GM19193 (cell line): ENCODE data around the gene ANKRD10.

Experiments used
- POLR2A ChIP-seq: IDR thresholded peaks from 4 replicates; pipeline ENCODE4 v1.6.1; 2011; ENCODE audit not compliant: insufficient read depth, insufficient read length; ENCODE audit errors: extremely low read depth

Gene ANKRD10

GRCh38 chr13:110945928-110946570 is 31.2 kb upstream of the ANKRD10 start:
- no peak for TF ChIP-seq POLR2A

DNA sequence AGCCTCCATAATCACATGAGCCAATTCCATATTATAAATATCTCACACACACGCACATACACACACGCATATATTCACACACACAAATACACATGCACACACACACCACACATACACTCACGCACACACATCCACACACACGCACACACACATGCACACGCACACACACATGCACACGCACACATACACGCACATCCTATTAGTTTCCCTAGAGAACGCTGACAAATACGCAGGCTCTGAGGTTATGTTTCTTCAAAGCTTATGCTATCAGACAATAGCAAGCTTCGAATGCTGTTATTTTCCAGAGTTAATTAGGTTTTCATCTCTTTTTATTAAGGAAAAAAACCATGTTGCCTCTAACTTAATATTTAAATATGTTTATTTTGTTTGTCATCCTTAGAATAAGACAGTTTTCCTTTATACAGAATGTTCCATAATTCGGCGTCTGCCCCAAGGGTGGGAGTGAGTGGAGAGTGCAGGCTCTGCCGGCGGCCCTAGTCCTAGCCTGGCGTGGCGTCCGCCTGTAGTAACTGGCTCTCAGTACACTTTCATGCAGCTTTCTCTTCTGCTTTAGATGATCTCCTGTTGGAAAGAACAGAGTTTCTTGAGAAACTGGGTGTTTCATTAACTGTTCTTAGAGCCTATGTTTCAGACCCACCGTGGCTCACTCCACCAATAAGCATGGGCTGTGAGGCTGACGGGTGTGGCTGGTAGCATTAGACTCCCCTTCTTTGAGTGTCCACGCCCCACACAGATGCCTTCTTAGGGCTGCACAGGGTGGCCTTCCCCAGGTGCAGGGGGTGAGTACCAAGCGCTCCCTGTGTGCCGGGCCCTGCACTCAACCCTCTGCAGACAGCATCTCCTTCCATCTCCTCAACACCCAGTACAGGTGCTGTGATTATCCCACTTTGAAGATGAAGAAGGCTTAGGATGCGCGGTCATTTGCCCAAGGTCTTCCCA is 30.4 kb upstream of the ANKRD10 start:
- no peak for TF ChIP-seq POLR2A

DNA sequence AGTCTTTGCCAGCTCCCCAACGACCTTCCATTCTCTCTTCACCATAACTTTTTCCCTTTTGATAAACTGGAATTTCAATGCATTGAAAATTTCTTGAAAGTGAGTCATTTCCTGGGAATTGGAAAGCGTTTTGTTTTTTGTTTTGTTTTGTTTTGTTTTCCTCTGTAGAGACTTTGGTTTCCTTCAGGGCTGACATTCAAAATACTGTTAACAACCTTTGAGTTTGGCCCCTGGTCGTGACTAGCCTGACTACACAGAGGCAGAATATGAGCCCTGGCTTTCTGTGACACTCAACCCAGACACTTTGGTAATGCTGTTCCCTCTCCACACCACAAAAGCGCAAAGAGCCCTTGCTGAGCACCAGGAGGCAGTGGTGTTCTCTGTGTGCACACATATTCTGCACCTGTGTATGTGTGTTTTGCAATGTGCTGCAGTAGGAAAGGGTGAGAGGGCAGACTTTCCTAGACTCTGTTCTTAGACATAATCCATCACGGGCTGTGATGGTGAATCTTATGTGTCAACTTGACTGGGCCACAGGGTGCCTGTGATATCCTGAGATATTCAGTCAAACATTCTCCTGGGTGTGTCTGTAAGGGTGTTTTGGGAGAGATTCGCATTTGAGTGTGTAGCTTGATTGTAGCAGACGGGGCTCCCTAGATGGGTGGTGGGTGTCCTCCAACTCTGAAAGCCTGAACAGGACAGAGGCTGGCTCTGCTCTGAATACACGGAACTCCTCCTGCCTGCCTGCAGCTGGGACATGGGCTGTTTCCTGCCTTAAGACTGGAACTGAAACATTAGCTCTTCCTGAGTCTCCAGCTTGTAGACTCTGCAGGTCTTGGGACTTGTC is 29.5 kb upstream of the ANKRD10 start:
- TF ChIP-seq POLR2A, result no peak

GRCh38 chr13:110942248-110942981 is 27.5 kb upstream of the ANKRD10 start:
- no peak for TF ChIP-seq POLR2A

DNA sequence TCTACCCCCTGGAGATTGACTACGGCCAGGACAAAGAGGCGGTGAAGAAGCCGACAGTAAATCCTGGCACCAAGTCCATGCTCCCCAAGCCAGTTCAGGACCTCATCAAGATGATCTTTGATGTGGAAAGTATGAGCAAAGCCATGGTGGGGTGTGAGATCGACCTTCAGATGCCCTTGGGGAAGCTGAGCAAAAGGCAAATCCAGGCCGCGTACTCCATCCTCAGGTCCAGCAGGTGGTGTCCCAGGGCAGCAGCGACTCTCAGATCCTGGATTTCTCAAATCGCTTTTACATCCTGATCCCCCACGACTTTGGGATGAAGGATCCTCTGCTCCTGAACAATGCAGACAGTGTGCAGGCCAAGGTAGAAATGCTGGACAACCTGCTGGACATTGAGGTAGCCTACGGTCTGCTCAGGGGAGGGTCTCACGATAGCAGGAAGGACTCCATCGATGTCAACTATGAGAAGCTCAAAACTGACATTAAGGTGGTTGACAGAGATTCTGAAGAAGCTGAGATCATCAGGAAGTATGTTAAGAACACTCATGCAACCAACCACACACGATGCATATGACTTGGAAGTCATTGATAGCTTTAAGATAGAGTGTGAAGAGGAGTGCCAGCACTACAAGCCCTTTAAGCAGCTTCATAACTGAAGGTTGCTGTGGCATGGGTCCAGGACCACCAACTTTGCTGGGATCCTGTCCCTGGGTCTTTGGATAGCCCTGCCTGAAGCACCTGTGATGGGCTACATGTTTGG is 24.0 kb upstream of the ANKRD10 start:
- no peak for TF ChIP-seq POLR2A

DNA sequence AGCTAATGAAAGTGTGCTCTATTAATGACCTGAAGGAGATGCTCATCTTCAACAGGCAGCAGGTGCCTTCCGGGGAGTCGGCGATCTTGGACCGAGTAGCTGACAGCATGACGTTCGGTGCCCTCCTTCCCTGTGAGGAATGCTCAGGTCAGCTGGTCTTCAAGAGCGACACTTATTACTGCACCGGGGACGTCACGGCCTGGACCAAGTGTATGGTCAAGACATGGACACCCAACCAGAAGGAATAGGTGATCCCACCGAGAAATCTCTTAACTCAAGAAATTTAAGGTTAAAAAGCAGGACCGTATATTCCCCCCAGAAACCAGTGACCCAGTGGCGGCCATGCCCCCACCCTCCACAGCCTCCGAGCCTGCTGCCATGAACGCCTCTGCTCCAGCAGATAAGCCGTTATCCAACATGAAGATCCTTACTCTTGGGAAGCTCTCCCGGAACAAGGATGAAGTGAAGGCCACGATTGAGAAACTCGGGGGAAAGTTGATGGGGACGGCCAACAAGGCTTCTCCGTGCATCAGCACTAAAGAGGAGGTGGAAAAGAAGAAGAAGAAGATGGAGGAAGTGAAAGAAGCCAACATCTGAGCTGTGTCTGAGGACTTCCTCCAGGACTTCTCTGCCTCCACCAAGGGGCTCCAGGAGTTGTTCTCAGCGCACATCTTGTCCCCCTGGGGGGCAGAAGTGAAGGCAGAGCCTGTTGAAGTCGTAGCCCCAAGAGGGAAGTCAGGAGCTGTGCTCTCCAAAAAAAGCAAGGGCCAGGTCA is 22.8 kb upstream of the ANKRD10 start:
- no peak for TF ChIP-seq POLR2A

GRCh38 chr13:110936519-110936918 is 21.6 kb upstream of the ANKRD10 start:
- no peak for TF ChIP-seq POLR2A

DNA sequence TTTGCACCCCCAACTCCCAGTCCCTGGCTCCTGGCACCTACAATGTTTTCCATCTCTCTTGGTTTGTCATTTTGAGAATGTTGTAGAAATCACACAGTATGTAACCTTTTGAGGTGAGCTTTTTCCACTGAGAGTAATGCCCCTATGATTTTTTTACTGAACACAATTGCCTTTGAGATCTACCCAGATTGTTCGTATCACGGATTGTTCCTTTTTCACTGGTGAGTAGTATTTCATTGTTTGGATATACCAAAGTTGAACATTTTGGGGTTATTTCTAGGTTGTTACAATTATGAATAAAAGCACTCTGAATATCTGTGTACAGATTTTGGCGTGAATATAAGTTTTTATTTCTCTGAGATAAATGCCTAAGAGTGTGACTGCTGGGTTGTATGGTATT is 17.7 kb upstream of the ANKRD10 start:
- TF ChIP-seq POLR2A, result no peak

GRCh38 chr13:110929104-110929777 is 14.4 kb upstream of the ANKRD10 start:
- no peak for TF ChIP-seq POLR2A

DNA sequence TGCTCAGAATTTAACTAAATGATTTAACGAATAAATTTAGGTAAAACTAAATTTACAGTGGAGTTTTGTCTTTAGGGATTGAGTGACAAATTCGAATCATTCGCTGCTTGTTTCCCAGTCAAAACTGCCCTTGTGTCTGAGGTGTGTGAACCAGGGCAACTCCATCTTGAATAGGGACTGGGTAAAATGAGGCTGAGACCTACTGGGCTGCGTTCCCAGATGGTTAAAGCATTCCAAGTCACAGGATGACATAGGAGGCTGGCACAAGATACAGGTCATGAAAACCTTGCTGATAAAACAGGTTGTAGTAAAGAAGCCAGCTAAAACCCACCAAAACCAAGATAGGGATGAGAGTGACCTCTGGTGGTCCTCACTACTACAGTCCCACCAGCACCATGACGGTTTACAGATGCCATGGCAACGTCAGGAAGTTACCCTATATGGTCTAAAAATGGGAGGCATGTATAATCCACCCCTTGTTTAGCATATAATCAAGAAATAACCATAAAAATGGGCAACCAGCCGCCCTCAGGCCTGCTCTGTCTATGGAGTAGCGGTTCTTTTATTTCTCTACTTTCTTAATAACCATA is 10.2 kb upstream of the ANKRD10 start:
- no peak for TF ChIP-seq POLR2A

GRCh38 chr13:110924639-110924934 is 9.7 kb upstream of the ANKRD10 start:
- TF ChIP-seq POLR2A, result no peak
